ENCODE results near the gene ITPR1.

The ITPR1 gene

DNA sequence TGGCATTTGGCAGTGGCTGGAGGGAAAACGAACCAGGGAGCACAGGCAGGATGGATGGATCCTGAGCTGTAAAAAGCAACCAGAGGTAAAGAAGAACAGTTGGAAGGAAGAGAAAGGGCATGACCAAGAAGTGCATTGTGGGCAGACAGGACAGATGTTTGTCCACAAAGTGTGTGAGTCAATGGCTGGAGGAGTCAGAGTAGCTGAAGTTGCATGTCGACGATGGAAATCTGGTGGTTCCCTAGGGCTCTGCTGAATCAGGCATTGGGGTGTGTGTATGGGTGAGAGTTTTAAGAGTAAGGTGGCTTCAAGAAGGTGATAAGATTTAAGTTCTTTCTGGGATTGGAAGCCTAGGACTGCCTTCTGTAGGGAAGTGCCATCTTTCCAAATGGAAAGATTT is 272.1 kb downstream of the ITPR1 start:
- no peak for DNase-seq

DNA sequence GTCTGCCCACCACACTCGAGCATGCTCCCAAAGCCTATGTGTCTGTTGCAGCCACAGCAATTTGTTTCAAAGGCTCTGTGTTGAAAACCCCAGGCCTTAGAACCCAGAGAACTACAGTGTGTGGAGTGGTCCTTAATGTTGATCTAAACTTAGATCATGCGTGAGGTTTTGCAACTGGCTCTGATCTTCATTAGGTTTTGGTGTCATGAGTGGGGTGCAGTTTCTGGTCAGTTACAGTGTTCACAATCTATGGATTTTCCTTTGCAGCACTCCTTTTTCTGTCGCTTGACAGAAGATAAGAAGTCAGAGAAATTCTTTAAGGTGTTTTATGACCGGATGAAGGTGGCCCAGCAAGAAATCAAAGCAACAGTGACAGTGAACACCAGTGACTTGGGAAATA is 273.1 kb downstream of the ITPR1 start:
- DNase-seq, result no peak

DNA sequence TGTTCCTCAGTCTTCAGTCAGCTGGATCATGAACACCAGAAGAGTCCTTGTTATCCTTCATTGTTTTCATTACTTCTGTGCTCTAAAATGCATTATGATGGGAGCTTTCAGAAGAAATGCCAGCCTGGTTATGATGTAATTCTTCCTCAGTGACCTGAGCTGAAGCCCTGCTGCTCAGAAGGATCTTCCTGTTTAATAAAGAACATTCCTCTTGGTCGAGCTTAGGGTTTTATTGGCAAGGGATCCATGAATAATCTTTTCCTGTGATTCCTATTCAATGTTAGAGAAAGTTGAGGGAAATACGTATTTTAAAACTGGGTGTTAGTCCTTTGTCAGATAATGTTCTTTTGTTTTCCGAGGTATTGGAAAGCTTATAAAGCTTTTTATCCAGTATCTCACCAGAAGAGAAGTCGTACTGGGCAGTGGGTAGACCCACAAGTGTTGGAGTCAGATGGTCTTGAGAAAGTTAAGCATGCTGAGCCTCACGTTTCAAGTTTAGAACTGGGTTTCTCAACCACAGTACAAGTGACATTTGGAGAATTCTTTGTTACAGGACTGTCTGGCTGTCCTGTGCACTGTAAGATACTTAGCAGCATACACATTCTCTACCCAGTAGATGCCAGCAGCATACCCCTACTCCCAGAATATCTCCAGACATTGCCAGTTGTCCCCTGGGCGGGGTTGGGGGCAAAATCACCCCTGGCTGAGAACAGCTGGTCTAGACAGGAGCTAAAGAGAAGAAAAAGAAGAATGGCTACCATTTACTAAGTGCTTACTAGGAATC is 273.8 kb downstream of the ITPR1 start:
- no peak for DNase-seq

- DNase-seq, result no peak
Observed at GRCh38 chr3:4768021-4768420, 274.9 kb downstream of the ITPR1 start.

- no peak for DNase-seq
Observed at GRCh38 chr3:4768521-4768920, 275.4 kb downstream of the ITPR1 start.

GRCh38 chr3:4770561-4770960 is 277.4 kb downstream of the ITPR1 start:
- DNase-seq, result no peak

- no peak for DNase-seq
Observed at GRCh38 chr3:4771243-4771642, 278.1 kb downstream of the ITPR1 start.

GRCh38 chr3:4772171-4772804 is 279.1 kb downstream of the ITPR1 start:
- no peak for DNase-seq

- no peak for DNase-seq
Observed at GRCh38 chr3:4772858-4773257, 279.7 kb downstream of the ITPR1 start.

DNA sequence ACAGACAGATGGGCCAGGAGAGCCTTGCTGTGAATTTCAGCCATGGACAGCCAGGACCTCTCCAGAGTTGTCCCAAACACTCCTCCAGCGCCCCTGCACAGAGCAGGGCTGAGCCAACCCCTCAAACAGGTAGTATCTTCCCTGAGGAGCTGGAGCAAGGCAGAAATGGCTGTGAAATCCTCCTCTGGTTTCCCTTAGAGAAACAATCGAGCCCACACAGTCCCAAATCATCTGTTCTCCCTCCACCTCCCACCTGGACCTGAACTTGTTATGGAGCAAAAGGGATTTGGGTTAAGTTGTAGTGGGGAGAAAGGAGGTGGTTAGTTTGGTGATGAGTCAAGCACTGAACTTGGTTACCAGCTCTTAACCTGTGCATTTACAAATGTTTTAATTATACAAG is 280.4 kb downstream of the ITPR1 start:
- DNase-seq, result no peak

GRCh38 chr3:4774531-4774930 is 281.4 kb downstream of the ITPR1 start:
- no peak for DNase-seq

GRCh38 chr3:4776399-4776979 is 283.3 kb downstream of the ITPR1 start:
- no peak for DNase-seq

GRCh38 chr3:4776980-4777581 is 283.9 kb downstream of the ITPR1 start:
- no peak for DNase-seq

GRCh38 chr3:4778119-4778518 is 285.0 kb downstream of the ITPR1 start:
- DNase-seq, result no peak

DNA sequence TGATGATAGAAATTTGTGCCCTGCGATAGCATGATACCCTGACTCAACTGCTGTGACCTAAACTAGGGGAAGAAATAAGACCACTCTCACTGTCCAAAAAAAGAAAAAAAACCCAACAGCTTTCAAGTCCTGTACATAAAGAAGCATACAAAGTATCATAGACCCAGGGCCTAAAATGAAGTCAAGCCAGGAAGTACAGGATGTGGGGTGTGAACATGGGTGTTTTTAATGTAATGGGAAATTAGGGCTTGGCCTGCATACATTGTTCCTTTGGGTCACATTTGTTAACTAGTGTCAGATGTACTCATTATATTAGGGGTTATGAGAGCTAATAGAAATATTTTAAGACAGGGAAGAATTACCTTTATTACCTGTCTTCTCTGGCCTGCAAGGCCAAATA is 285.6 kb downstream of the ITPR1 start:
- no peak for DNase-seq

DNA sequence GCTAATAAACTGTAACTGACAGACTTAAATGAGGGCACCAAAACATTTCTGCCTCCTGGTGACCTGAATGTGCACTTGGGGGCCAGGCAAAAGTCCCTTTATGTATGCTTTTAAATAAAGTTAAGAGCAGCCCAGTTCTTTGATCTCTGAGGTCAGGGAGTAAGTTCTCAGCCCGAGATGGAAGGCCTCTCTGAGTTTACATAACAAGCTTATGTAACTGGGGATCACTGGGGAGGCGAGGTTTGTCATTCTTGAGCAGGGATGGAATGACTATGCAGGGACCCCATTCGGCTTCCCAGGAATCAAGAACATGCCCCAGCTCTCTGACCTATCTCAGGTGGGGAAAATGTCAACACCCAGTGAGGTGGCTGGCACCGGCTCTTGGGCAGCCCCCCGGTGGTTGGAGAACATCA is 287.4 kb downstream of the ITPR1 start:
- no peak for DNase-seq

DNA sequence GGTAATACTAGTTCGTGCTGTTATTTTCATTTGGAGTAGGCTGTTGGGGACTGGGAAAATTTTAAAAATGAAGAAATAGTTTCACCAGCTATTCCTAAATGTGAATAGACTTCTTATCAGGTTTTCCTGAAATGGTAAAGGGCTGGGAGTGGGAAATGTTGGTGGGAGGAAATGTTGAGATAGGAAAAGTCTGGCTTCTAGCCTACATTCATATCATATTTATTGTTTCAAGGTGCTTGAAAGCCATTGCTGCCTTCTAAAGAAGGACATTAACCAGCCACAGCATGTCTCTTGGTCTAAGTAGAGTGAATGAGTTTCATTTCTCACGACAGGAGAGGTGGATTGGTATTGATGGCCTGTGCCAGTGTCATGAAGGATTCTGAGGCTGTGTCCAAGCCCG is 288.9 kb downstream of the ITPR1 start:
- DNase-seq, result no peak

DNA sequence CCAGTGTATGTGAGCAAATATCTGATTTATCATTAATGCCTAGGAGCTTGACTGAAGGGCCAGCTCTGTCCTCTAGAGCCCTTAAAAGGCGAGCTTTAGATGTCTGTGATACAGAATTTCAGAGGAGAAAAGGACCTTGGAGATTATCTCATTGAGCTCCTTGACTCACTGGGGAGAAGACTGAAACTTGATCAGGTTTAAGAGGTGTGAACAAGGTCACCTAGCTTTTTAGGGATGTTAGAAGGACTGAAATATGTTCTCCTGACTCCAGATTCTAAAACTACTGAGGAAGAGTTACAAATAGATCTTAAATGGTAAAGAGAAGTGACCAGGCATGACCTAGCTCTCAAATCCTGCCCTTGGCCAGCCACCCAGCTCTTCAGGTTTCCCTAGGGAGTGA is 292.4 kb downstream of the ITPR1 start:
- DNase-seq, result no peak

DNA sequence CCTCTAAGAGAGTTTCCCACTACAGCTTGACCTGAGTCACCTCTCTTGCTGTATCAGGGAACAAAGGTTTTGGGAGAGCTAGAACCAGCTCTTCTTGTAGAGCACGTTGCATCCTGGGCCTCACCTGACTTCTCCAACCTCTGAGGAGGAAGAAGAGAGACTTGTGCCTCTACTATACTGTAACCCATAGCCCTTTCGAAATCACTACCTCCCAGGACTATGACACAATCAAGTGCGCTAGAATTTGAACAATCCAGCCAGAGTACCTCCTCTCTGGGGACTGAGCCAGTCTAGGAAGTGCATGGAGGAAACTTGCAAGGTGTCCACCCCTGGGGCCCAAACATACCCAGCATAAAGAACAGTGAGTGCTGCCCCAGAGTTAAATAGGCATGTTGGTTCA is 293.3 kb downstream of the ITPR1 start:
- DNase-seq, result no peak

GRCh38 chr3:4791358-4791757 is 298.2 kb downstream of the ITPR1 start:
- no peak for DNase-seq

- no peak for DNase-seq
Observed at GRCh38 chr3:4793311-4793710, 300.2 kb downstream of the ITPR1 start.

GRCh38 chr3:4794331-4794730 is 301.2 kb downstream of the ITPR1 start:
- no peak for DNase-seq

DNA sequence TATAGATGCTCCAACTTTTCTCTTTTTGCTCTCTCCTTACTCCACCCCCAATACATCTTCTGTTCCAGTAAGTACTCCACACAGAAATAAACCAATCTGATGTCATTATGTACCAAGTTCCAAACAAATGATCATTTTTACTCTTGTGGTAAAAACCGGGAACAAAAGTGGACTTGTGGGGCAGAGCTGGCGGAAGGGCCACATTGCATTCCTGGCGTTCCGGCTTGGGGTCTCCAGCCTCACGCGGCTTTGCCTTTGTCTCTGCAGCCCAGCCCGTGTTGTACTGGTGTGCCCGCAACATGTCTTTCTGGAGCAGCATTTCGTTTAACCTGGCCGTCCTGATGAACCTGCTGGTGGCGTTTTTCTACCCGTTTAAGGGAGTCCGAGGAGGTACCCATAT is 301.6 kb downstream of the ITPR1 start:
- DNase-seq, result no peak

DNA sequence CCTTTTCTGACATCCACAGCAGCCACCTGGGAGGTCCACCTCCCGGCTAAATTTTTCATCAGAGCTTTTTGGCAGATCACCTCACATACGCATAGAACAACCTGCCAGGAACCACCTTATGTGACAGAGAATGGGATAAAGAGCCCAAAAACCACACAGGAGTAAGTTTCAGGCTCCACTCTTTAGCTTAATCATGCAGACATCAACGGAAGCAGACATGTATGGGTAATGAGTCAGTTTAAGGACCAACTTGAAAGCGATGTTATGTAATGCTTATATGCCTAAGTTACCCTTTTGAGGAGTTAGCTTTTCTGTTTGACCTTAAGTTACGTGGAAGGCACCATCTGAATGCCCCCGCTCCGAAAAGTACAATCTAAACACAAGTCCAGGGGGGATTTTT is 302.8 kb downstream of the ITPR1 start:
- no peak for DNase-seq
